ENCODE data around the gene MXD1.

- no peak for TF ChIP-seq TCF7L2 (IDR thresholded peaks at IDR 0.05; ENCODE audit: low read depth, low read length)
- no peak for TF ChIP-seq POLR2AphosphoS5 (IDR thresholded peaks at IDR 0.05; ENCODE audit: low read depth, low read length)
These were observed 57.9 kb downstream of the MXD1 start for GRCh38 chr2:69972822-69973221.
